ENCODE data around the gene HOXC13. TPM values are rescaled to one million over a fixed set of nuclear protein-coding genes. Genes with fewer than 3 reads are reported as not detected.

The HOXC13 gene
- total RNA-seq, 1 donor from 2014 or later = not detected

- peaks cover 98% of the 10 kb centered on the region for H3K27me3 Mint-ChIP-seq (ENCODE audit: low read depth, unreplicated experiment)
- Histone ChIP-seq H3K9me3 (ENCODE audit: insufficient read depth, low read depth, low read length) (peaks cover 3% of the 10 kb centered on the region), H3K4me2 (ENCODE audit: low read length) (no peak overlapping the region), H3K4me3 (ENCODE audit: insufficient read depth, low read depth, low read length) (no peak overlapping the region), H3K9ac (ENCODE audit: low read length) (no peak overlapping the region), H3K36me3 (ENCODE audit: insufficient read depth, low read length) (no peaks in the 10 kb centered on the region), H3K4me1 (ENCODE audit: insufficient read depth, low read length) (no peaks in the 10 kb centered on the region), H3K79me2 (ENCODE audit: insufficient read depth, low read length) (no peaks in the 10 kb centered on the region), H2AFZ (ENCODE audit: low read depth, low read length) (no peak overlapping the region), H4K20me1 (ENCODE audit: insufficient read depth, low read length) (no peaks in the 10 kb centered on the region), H3K27me3 (ENCODE audit: insufficient read depth, low read length) (peaks cover 94% of the 10 kb centered on the region), H3K27ac (ENCODE audit: low read depth, low read length) (no peak overlapping the region)
- no peaks in the 10 kb centered on the region for H3K4me1 Mint-ChIP-seq (ENCODE audit: low read depth, unreplicated experiment)
- TF ChIP-seq CTCF (IDR thresholded peaks at IDR 0.05; ENCODE audit: insufficient read depth, low read depth, low read length) (no peak), EZH2 (IDR thresholded peaks at IDR 0.05; ENCODE audit: insufficient read depth, low read length) (peak; percentile 96)
- H3K9me3 Mint-ChIP-seq (ENCODE audit: unreplicated experiment) = peaks cover 24% of the 10 kb centered on the region
- H3K27ac Mint-ChIP-seq (ENCODE audit: unreplicated experiment) = no peak overlapping the region
- no peak overlapping the region for H3K4me3 Mint-ChIP-seq (ENCODE audit: unreplicated experiment)
- FAIRE-seq (no peak), DNase-seq (ENCODE audit: low read depth) (no peak)
- H3K36me3 Mint-ChIP-seq (ENCODE audit: low read depth, unreplicated experiment) = peaks cover 3% of the 10 kb centered on the region
Measured at GRCh38 chr12:53927220-53928029, 11.2 kb upstream of the HOXC13 start.

- Mint-ChIP-seq H3K36me3 (ENCODE audit: low read depth, unreplicated experiment) (peaks cover 3% of the 10 kb centered on the region), H3K4me1 (ENCODE audit: low read depth, unreplicated experiment) (no peaks in the 10 kb centered on the region), H3K27ac (ENCODE audit: unreplicated experiment) (no peak overlapping the region), H3K9me3 (ENCODE audit: unreplicated experiment) (peaks cover 26% of the 10 kb centered on the region), H3K4me3 (ENCODE audit: unreplicated experiment) (no peak overlapping the region), H3K27me3 (ENCODE audit: low read depth, unreplicated experiment) (peaks cover 98% of the 10 kb centered on the region)
- Histone ChIP-seq H3K36me3 (ENCODE audit: insufficient read depth, low read length) (no peaks in the 10 kb centered on the region), H3K79me2 (ENCODE audit: insufficient read depth, low read length) (no peaks in the 10 kb centered on the region), H3K4me3 (ENCODE audit: insufficient read depth, low read depth, low read length) (no peak overlapping the region), H4K20me1 (ENCODE audit: insufficient read depth, low read length) (no peaks in the 10 kb centered on the region), H3K9me3 (ENCODE audit: insufficient read depth, low read depth, low read length) (peaks cover 3% of the 10 kb centered on the region), H3K4me2 (ENCODE audit: low read length) (no peak overlapping the region), H3K9ac (ENCODE audit: low read length) (no peak overlapping the region), H3K27ac (ENCODE audit: low read depth, low read length) (no peak overlapping the region), H3K27me3 (ENCODE audit: insufficient read depth, low read length) (peaks cover 97% of the 10 kb centered on the region), H2AFZ (ENCODE audit: low read depth, low read length) (no peak overlapping the region), H3K4me1 (ENCODE audit: insufficient read depth, low read length) (no peaks in the 10 kb centered on the region)
- DNase-seq (ENCODE audit: low read depth) (no peak), FAIRE-seq (no peak)
- TF ChIP-seq CTCF (IDR thresholded peaks at IDR 0.05; ENCODE audit: insufficient read depth, low read depth, low read length) (no peak), EZH2 (IDR thresholded peaks at IDR 0.05; ENCODE audit: insufficient read depth, low read length) (no peak)
Measured at GRCh38 chr12:53928054-53928835, 10.4 kb upstream of the HOXC13 start.
